NB4 (cell line): Measurements from ENCODE around the gene PHYH.

Experiments
- DNase-seq: peaks from one replicate; pipeline ENCODE4 v3.0.0; 2010; ENCODE audit warnings: low read depth
- H3K4me3 ChIP-seq: one replicate; pipeline ENCODE4 v1.5.1; 2011; ENCODE audit warnings: mild to moderate bottlenecking, low read depth, low read length, moderate library complexity
- MYC ChIP-seq: IDR thresholded peaks from 2 replicates; pipeline ENCODE4 v1.6.1; 2011; ENCODE audit warnings: low read depth, low read length
- POLR2A ChIP-seq: IDR thresholded peaks from 2 replicates; pipeline ENCODE4 v1.6.1; 2011; ENCODE audit warnings: mild to moderate bottlenecking; ENCODE audit not compliant: insufficient read length; ENCODE audit errors: extremely low read depth
- TF ChIP-seq, protein P1 (sequence below): IDR thresholded peaks from one replicate; pipeline ENCODE4 v1.5.1; 2012; ENCODE audit warnings: low read depth, low read length
- TF ChIP-seq, protein P2 (sequence below): IDR thresholded peaks from 2 replicates; pipeline ENCODE4 v1.6.1; 2011; ENCODE audit warnings: low read depth, low read length

The PHYH gene

DNA sequence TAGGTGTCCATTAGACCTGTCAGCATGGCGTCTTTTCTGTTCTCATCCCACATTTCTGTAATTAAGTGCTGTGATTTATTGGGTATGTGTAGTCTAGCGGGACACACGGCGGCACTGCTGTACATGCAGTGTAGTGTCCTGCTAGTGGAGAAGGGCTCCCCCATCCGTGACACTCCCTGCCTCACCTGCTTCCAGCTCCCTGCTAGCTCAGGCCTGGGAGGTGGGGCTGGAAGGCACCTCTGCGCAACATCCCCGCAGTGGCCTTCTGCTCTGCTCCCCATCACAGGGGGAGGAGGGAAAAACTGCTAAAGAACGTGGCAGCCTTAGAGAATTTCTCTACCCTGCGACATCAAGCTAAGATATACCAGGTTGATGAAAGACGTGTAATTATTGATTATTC is 28.7 kb upstream of the PHYH start:
- no peak overlapping the region for H3K4me3 ChIP-seq
- no peak for DNase-seq
- TF ChIP-seq, protein P1, sequence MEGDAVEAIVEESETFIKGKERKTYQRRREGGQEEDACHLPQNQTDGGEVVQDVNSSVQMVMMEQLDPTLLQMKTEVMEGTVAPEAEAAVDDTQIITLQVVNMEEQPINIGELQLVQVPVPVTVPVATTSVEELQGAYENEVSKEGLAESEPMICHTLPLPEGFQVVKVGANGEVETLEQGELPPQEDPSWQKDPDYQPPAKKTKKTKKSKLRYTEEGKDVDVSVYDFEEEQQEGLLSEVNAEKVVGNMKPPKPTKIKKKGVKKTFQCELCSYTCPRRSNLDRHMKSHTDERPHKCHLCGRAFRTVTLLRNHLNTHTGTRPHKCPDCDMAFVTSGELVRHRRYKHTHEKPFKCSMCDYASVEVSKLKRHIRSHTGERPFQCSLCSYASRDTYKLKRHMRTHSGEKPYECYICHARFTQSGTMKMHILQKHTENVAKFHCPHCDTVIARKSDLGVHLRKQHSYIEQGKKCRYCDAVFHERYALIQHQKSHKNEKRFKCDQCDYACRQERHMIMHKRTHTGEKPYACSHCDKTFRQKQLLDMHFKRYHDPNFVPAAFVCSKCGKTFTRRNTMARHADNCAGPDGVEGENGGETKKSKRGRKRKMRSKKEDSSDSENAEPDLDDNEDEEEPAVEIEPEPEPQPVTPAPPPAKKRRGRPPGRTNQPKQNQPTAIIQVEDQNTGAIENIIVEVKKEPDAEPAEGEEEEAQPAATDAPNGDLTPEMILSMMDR: no peak
- TF ChIP-seq MYC: no peak
- TF ChIP-seq, protein P2, sequence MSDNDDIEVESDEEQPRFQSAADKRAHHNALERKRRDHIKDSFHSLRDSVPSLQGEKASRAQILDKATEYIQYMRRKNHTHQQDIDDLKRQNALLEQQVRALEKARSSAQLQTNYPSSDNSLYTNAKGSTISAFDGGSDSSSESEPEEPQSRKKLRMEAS: no peak
- no peak for TF ChIP-seq POLR2A

DNA sequence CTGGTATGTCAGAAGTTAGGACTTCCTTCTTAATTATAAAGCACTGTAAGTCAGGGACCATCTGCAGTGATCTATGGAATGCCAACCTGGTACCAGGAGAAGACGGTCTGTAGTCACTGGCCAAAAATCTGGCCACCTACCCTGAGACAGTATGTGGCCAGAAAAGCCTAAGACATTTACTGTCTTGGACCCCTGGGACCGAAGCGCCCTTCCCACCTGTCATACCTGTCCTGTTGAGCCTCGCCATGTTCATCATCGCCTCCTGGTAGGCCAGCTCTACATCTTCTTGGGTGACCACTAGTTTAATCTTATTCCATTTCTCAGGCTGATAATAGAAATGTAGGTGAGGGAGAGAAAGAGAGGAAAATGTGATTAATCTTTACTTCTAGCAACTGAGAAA is 28.3 kb upstream of the PHYH start:
- no peak overlapping the region for H3K4me3 ChIP-seq
- TF ChIP-seq, protein P1: no peak
- TF ChIP-seq MYC (no peak), POLR2A (no peak)
- TF ChIP-seq, protein P2: no peak
- DNase-seq: no peak

DNA sequence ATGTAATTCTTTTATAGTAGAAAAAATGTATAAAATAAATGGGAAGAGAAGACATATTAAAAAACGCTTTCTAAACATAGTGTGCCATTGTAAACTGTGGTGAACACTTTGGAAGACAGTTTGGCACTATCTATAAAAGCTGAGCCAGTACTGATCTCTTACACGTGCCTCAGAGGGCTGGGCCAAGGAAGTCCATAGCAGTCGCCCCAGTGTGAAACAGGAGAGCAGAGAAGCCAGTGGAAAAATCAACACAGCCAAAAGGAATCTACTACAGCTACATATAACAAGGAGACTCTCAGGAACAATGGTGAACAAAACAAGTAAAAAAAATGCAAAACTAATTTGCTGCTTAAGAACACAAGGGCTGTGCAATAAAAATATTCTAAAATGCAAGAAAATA is 27.7 kb upstream of the PHYH start:
- no peak overlapping the region for H3K4me3 ChIP-seq
- no peak for DNase-seq
- TF ChIP-seq MYC: no peak
- TF ChIP-seq, protein P2: no peak
- TF ChIP-seq, protein P1: no peak
- no peak for TF ChIP-seq POLR2A

DNA sequence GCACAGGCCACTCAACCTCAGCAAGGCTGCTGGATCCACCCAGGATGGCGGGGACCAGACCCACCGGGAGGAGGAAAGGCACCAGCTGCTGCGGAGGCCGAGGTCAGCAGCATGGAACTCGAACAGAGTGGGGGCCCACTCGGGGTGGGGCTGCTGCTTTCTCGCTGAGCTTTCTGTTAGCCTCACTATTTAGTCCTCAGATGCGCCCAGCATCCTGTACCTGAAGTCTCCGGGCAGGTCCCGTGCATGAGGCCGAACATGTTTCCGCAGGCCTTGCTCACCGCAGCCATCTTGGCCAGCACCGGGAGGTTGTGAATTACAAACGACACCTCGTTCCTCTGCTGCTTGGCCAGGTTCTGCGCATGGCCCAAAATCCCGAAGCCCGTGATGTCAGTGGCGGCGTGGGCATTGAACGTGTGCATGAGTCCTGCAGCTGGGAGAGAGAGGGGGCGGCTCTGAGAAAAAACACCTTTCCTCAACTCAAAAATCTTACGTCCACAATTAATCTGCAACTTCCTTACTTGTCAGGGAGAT is 22.8 kb upstream of the PHYH start:
- no peak for TF ChIP-seq MYC
- TF ChIP-seq, protein P1: no peak
- TF ChIP-seq POLR2A: no peak
- TF ChIP-seq, protein P2: no peak
- H3K4me3 ChIP-seq: no peak overlapping the region
- DNase-seq: no peak

DNA sequence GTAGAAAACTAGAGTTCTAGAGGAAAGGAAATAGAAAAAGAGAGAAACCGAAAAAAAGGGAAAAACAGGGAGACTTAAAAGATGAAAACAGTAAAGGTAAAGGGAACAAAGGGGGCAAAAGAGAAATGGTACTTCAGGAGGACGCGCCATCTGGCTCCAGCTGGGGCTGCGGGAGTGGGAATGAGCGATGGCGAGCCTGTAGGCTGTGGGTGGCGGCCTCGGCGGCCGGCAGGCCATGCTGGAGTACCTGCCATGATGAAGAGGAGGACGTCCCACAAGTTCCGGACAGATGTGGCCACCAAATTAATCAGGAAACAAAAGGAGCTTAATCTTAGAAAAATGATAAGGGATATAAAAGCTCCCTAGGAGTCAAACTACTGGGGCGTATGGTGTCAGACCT is 21.7 kb upstream of the PHYH start:
- TF ChIP-seq, protein P2: no peak
- TF ChIP-seq MYC: no peak
- TF ChIP-seq, protein P1: no peak
- TF ChIP-seq POLR2A: no peak
- H3K4me3 ChIP-seq: no peak overlapping the region
- DNase-seq: no peak

DNA sequence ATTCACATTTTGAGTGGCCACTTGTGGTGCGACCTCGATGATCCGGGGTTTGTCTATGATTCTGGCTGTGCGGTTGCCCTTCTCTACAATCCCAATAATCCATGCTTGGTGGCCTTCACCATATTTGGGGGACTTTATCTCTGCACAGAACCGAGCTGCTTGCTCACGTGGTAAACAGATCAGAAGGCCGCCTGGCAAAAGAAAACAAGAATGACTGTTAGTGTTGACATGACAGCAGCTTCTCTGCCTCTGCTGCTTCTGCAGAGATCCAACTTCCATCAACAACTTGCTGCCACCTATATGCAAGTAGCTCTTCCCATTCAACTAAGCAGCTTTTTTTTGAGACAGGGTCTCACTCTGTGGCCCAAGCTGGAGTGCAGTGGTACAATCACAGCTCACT is 19.3 kb upstream of the PHYH start:
- TF ChIP-seq, protein P2: no peak
- TF ChIP-seq, protein P1: no peak
- TF ChIP-seq MYC (no peak), POLR2A (no peak)
- no peak for DNase-seq

More for the DNA sequence above, 19.3 kb upstream of the PHYH start:
- H3K4me3 ChIP-seq: no peak overlapping the region
